CD4-positive, alpha-beta T cell (primary cell): ENCODE results near the gene ESD. TPM values are rescaled to one million over a fixed set of nuclear protein-coding genes. Genes with fewer than 3 reads are reported as not detected.

Experiments
- ATAC-seq: fragments of 200-7000 bp; cut with Tn5 transposase; one replicate; pipeline ENCODE4 v1.10.0; 2022; ENCODE audit warnings: mild to moderate bottlenecking; ENCODE audit not compliant: poor library complexity
- CTCF ChIA-PET: fragments of 350-600 bp; sonication (Branson Sonifier 250); formaldehyde crosslinking; loops from one replicate; lab custom pipeline; 2021; ENCODE audit warnings: antibody characterized with exemption, inconsistent platforms; lab: Charles Lee
- POLR2A ChIA-PET: fragments of 350-600 bp; sonication (Branson Sonifier 250); formaldehyde crosslinking; loops from one replicate; lab custom pipeline; 2021; ENCODE audit warnings: antibody characterized with exemption, inconsistent platforms; lab: Charles Lee
- DNase-seq, 14 experiments: peaks; one replicate each; pipeline ENCODE4 v3.0.0-alpha.2; 2013 to 2020; ENCODE audit warnings: mixed read lengths in 2 of 14
- H3K27ac ChIP-seq, 2 donors: one replicate each; pipeline versions ENCODE4 v1.5.1 to v1.7.0; 2013; ENCODE audit warnings: low read length in 2 of 2, low read depth in 1 of 2, mild to moderate bottlenecking in 1 of 2
- H3K27me3 ChIP-seq, 2 experiments: 1 replicate in 1 of 2; 2 replicates in 1 of 2; pipeline versions ENCODE4 v1.6.1 to v1.7.0; 2013; ENCODE audit warnings: low read length in 2 of 2, control low read depth in 1 of 2, mild to moderate bottlenecking in 1 of 2, moderate library complexity in 1 of 2; ENCODE audit not compliant: insufficient read depth in 2 of 2, control insufficient read depth in 1 of 2
- H3K36me3 ChIP-seq: one replicate; pipeline ENCODE4 v1.6.1; 2013; ENCODE audit warnings: low read length, control low read depth; ENCODE audit not compliant: insufficient read depth
- H3K4me1 ChIP-seq: one replicate; pipeline ENCODE4 v1.6.1; 2013; ENCODE audit warnings: low read length, control low read depth; ENCODE audit not compliant: insufficient read depth
- H3K4me3 ChIP-seq: one replicate; pipeline ENCODE4 v1.5.1; 2013; ENCODE audit warnings: mild to moderate bottlenecking, low read length, moderate library complexity
- H3K9me3 ChIP-seq, 2 experiments: 1 replicate in 1 of 2; 2 replicates in 1 of 2; pipeline versions ENCODE4 v1.6.1 to v1.7.0; 2013; ENCODE audit warnings: low read length in 2 of 2, mild to moderate bottlenecking in 2 of 2, control low read depth in 1 of 2, moderate library complexity in 1 of 2; ENCODE audit not compliant: control insufficient read depth in 1 of 2, insufficient read depth in 1 of 2
- H3K27ac Mint-ChIP-seq: one replicate; pipeline ENCODE4 v1.8.0; 2020; ENCODE audit warnings: mixed read lengths
- H3K27me3 Mint-ChIP-seq: one replicate; pipeline ENCODE4 v1.8.0; 2021; ENCODE audit warnings: mixed read lengths
- H3K36me3 Mint-ChIP-seq: one replicate; pipeline ENCODE4 v1.8.0; 2021; ENCODE audit warnings: low read depth, mixed read lengths
- H3K4me1 Mint-ChIP-seq: one replicate; pipeline ENCODE4 v1.8.0; 2021; ENCODE audit warnings: low read depth, mixed read lengths
- H3K4me3 Mint-ChIP-seq: one replicate; pipeline ENCODE4 v1.8.0; 2020; ENCODE audit warnings: mild to moderate bottlenecking, mixed read lengths
- H3K9me3 Mint-ChIP-seq: one replicate; pipeline ENCODE4 v1.8.0; 2020; ENCODE audit warnings: mixed read lengths
- intact Hi-C, 2 experiments: fragments of 100-400 bp; cut with DNase I in 1 of 2; cut with micrococcal nuclease in 1 of 2; formaldehyde crosslinking; loops; one replicate each; pipeline versions ENCODE4 v1.15.1 to v1.9.0; 2023 to 2025; cut with DNase I, micrococcal nuclease
- total RNA-seq, 174 experiments: library from RNA in 2 of 174; stranded (reverse) in 2 of 174; gene quantifications; one replicate each; pipeline ENCODE4 v1.2.3 and lab custom pipeline; 2021 to 2026
- TF ChIP-seq, protein P1 (sequence below): fragments of 200-600 bp; IDR thresholded peaks from one replicate; pipeline ENCODE4 v1.8.0; 2022; ENCODE audit warnings: antibody characterized with exemption, mild to moderate bottlenecking

ESD gene
- total RNA-seq, 2 experiments from 2014 or later = 30.8 to 34.1 TPM

- H3K4me3 Mint-ChIP-seq = no peak overlapping the region
Measured at GRCh38 chr13:46745062-46745461, 51.9 kb downstream of the ESD start.

GRCh38 chr13:46743191-46743590 is 53.8 kb downstream of the ESD start:
- Mint-ChIP-seq H3K27ac (no peak overlapping the region), H3K4me1 (no peaks in the 10 kb centered on the region), H3K4me3 (no peak overlapping the region), H3K9me3 (no peaks in the 10 kb centered on the region), H3K36me3 (peaks cover 59% of the 10 kb centered on the region), H3K27me3 (no peaks in the 10 kb centered on the region)
- DNase-seq = no peak
- no peak for ATAC-seq
- no peak overlapping the region for H3K4me3 ChIP-seq
- intact Hi-C loops = no loop called here
- POLR2A ChIA-PET = no interaction called here
- H3K9me3 ChIP-seq = no peaks in the 10 kb centered on the region
- H3K27ac ChIP-seq = no peak overlapping the region
- TF ChIP-seq, protein P1, sequence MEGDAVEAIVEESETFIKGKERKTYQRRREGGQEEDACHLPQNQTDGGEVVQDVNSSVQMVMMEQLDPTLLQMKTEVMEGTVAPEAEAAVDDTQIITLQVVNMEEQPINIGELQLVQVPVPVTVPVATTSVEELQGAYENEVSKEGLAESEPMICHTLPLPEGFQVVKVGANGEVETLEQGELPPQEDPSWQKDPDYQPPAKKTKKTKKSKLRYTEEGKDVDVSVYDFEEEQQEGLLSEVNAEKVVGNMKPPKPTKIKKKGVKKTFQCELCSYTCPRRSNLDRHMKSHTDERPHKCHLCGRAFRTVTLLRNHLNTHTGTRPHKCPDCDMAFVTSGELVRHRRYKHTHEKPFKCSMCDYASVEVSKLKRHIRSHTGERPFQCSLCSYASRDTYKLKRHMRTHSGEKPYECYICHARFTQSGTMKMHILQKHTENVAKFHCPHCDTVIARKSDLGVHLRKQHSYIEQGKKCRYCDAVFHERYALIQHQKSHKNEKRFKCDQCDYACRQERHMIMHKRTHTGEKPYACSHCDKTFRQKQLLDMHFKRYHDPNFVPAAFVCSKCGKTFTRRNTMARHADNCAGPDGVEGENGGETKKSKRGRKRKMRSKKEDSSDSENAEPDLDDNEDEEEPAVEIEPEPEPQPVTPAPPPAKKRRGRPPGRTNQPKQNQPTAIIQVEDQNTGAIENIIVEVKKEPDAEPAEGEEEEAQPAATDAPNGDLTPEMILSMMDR = no peak
- H3K27me3 ChIP-seq = no peaks in the 10 kb centered on the region
- peaks cover 24% of the 10 kb centered on the region for H3K36me3 ChIP-seq
- no peaks in the 10 kb centered on the region for H3K4me1 ChIP-seq
- CTCF ChIA-PET = no interaction called here

More at GRCh38 chr13:46745062-46745461, 51.9 kb downstream of the ESD start:
- Histone ChIP-seq H3K4me1 (no peaks in the 10 kb centered on the region), H3K27me3 (no peaks in the 10 kb centered on the region), H3K9me3 (no peaks in the 10 kb centered on the region), H3K36me3 (peaks cover 24% of the 10 kb centered on the region), H3K27ac (no peak overlapping the region), H3K4me3 (no peak overlapping the region)
- CTCF ChIA-PET = no interaction called here
- no peak overlapping the region for H3K27ac Mint-ChIP-seq
- POLR2A ChIA-PET = no interaction called here
- no peaks in the 10 kb centered on the region for H3K27me3 Mint-ChIP-seq
- TF ChIP-seq, protein P1 = no peak
- no peak for DNase-seq
- H3K36me3 Mint-ChIP-seq = peaks cover 73% of the 10 kb centered on the region
- no peak for ATAC-seq
- peaks cover 6% of the 10 kb centered on the region for H3K4me1 Mint-ChIP-seq
- no peaks in the 10 kb centered on the region for H3K9me3 Mint-ChIP-seq
- intact Hi-C loops = no loop called here

DNA sequence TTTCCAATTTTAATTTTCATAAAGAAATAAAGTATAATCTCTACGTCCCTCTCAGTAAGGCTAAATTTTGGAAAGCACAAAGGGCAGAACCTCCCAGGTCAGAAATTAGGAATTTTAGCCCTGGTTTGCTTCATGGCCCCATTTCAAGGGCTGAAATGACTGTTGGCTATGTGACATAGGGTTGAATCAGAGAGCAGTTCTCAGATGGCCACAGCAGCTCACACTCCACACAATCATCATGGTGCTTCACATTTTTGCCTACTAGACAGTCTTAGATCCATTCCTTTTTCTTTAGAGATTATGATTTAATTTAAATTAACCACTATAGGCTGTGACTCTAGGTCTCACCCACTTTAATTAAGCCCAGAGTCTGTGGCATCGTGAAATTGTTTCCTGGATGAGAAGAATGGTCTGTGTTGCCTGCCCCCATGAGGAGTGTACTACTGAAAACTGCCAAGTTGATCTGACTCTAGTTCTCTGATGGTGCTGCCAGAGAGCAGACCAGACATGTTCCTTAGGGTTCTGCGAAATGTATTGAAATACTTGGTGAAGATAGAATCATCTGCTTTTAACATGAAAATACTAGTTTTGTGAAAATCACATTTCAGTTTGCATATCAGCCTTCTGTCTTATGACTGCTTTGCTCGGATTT is 57.4 kb downstream of the ESD start:
- H3K36me3 ChIP-seq = peaks cover 32% of the 10 kb centered on the region
- no peaks in the 10 kb centered on the region for H3K9me3 Mint-ChIP-seq
- H3K4me1 Mint-ChIP-seq = no peaks in the 10 kb centered on the region
- H3K9me3 ChIP-seq = no peaks in the 10 kb centered on the region
- H3K27me3 Mint-ChIP-seq = no peaks in the 10 kb centered on the region
- POLR2A ChIA-PET = no interaction called here
- DNase-seq = no peak
- ATAC-seq = no peak
- no peaks in the 10 kb centered on the region for H3K27me3 ChIP-seq
- peaks cover 57% of the 10 kb centered on the region for H3K36me3 Mint-ChIP-seq
- H3K27ac ChIP-seq = no peak overlapping the region
- H3K4me3 ChIP-seq = no peak overlapping the region
- H3K4me3 Mint-ChIP-seq = no peak overlapping the region
- TF ChIP-seq, protein P1 = no peak
- H3K4me1 ChIP-seq = no peaks in the 10 kb centered on the region
- CTCF ChIA-PET = no interaction called here
- no peak overlapping the region for H3K27ac Mint-ChIP-seq
- intact Hi-C loops = no loop called here
